ENCODE results near the gene ESYT3.

DNA sequence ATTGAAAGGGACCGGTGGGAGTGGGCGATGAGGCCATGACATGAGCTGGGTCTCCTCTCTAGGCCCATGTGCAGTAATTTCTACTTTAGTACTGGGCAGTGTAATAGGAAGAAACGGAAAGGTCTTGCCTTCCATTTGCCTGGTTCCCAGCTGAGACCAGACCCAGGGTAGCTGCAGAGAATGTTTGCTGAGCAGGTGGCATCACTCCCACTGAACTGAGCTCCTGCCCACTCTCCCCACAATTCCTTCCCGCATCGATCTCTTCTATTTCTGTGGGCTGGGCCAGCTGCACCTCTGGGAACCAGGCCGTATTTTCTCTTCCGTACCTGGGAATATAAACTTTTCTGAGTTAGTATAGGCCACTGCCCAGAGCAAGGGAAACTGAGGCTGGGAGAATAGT is 15.8 kb downstream of the ESYT3 start:
- TF ChIP-seq, protein P1, sequence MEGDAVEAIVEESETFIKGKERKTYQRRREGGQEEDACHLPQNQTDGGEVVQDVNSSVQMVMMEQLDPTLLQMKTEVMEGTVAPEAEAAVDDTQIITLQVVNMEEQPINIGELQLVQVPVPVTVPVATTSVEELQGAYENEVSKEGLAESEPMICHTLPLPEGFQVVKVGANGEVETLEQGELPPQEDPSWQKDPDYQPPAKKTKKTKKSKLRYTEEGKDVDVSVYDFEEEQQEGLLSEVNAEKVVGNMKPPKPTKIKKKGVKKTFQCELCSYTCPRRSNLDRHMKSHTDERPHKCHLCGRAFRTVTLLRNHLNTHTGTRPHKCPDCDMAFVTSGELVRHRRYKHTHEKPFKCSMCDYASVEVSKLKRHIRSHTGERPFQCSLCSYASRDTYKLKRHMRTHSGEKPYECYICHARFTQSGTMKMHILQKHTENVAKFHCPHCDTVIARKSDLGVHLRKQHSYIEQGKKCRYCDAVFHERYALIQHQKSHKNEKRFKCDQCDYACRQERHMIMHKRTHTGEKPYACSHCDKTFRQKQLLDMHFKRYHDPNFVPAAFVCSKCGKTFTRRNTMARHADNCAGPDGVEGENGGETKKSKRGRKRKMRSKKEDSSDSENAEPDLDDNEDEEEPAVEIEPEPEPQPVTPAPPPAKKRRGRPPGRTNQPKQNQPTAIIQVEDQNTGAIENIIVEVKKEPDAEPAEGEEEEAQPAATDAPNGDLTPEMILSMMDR (IDR thresholded peaks at IDR 0.05) = no peak
- no peak for TF ChIP-seq POLR2A (IDR thresholded peaks at IDR 0.05)

Data from right lobe of liver (tissue), 4 donors.